Osteocyte (in vitro differentiated cells): ENCODE measurements around the gene TACC2. TPM values are rescaled to one million over a fixed set of nuclear protein-coding genes. Genes with fewer than 3 reads are reported as not detected.

Experiments used
- DNase-seq: peaks from one replicate; pipeline ENCODE4 v3.0.0; 2021; ENCODE audit warnings: mixed read lengths; ENCODE audit not compliant: unreplicated experiment; ENCODE audit errors: extremely low spot score
- H3K27ac Mint-ChIP-seq: one replicate; pipeline ENCODE4 v1.8.0; 2021; ENCODE audit warnings: mild to moderate bottlenecking, mixed read lengths; ENCODE audit not compliant: unreplicated experiment
- H3K27me3 Mint-ChIP-seq: one replicate; pipeline ENCODE4 v1.8.0; 2021; ENCODE audit warnings: mixed read lengths; ENCODE audit not compliant: unreplicated experiment
- H3K36me3 Mint-ChIP-seq: one replicate; pipeline ENCODE4 v1.8.0; 2021; ENCODE audit warnings: mixed read lengths; ENCODE audit not compliant: unreplicated experiment
- H3K4me1 Mint-ChIP-seq: one replicate; pipeline ENCODE4 v1.8.0; 2021; ENCODE audit warnings: mixed read lengths; ENCODE audit not compliant: unreplicated experiment
- H3K4me3 Mint-ChIP-seq: one replicate; pipeline ENCODE4 v1.8.0; 2021; ENCODE audit warnings: mild to moderate bottlenecking, moderate library complexity, mixed read lengths; ENCODE audit not compliant: unreplicated experiment
- H3K9me3 Mint-ChIP-seq: one replicate; pipeline ENCODE4 v1.8.0; 2021; ENCODE audit warnings: mixed read lengths; ENCODE audit not compliant: unreplicated experiment
- CTCF ChIP-seq: fragments of 200-600 bp; sonication (generic); IDR thresholded peaks from 2 replicates; pipeline ENCODE4 v1.5.0; 2021; ENCODE audit warnings: antibody characterized with exemption, mild to moderate bottlenecking, moderate library complexity
- total RNA-seq: library from RNA; stranded (reverse); gene quantifications from 2 replicates; pipeline ENCODE4 v1.2.1, GENCODE V29; 2021

TACC2 gene
- total RNA-seq, 1 donor from 2014 or later = 64.2 TPM

GRCh38 chr10:122279725-122280141, 290.8 kb downstream of the TACC2 start:
- no peaks in the 10 kb centered on the region for H3K9me3 Mint-ChIP-seq
- TF ChIP-seq CTCF = peak; percentile 75
- no peaks in the 10 kb centered on the region for H3K27me3 Mint-ChIP-seq
- H3K27ac Mint-ChIP-seq = no peak overlapping the region
- no peak overlapping the region for H3K4me3 Mint-ChIP-seq
- H3K36me3 Mint-ChIP-seq = no peaks in the 10 kb centered on the region
- peaks cover 31% of the 10 kb centered on the region for H3K4me1 Mint-ChIP-seq
- DNase-seq = no peak

- peaks cover 33% of the 10 kb centered on the region for H3K4me1 Mint-ChIP-seq
Measured at GRCh38 chr10:122280156-122280555, 291.2 kb downstream of the TACC2 start.

GRCh38 chr10:122281018-122281626, 292.2 kb downstream of the TACC2 start:
- Mint-ChIP-seq H3K27me3 (no peaks in the 10 kb centered on the region), H3K36me3 (no peaks in the 10 kb centered on the region), H3K9me3 (no peaks in the 10 kb centered on the region), H3K4me3 (no peak overlapping the region), H3K4me1 (peaks cover 36% of the 10 kb centered on the region), H3K27ac (no peak overlapping the region)
- no peak for TF ChIP-seq CTCF
- DNase-seq = no peak

More at GRCh38 chr10:122280156-122280555, 291.2 kb downstream of the TACC2 start:
- no peak overlapping the region for H3K4me3 Mint-ChIP-seq
- no peaks in the 10 kb centered on the region for H3K36me3 Mint-ChIP-seq
- no peak overlapping the region for H3K27ac Mint-ChIP-seq
- TF ChIP-seq CTCF = no peak
- H3K9me3 Mint-ChIP-seq = no peaks in the 10 kb centered on the region
- DNase-seq = no peak
- H3K27me3 Mint-ChIP-seq = no peaks in the 10 kb centered on the region

GRCh38 chr10:122281751-122282150, 292.8 kb downstream of the TACC2 start:
- Mint-ChIP-seq H3K27me3 (no peaks in the 10 kb centered on the region), H3K4me1 (peaks cover 41% of the 10 kb centered on the region), H3K36me3 (no peaks in the 10 kb centered on the region), H3K9me3 (no peaks in the 10 kb centered on the region), H3K4me3 (no peak overlapping the region), H3K27ac (no peak overlapping the region)
- no peak for TF ChIP-seq CTCF
- DNase-seq = no peak

GRCh38 chr10:122282253-122282671, 293.3 kb downstream of the TACC2 start:
- no peak for DNase-seq
- H3K9me3 Mint-ChIP-seq = no peaks in the 10 kb centered on the region
- H3K36me3 Mint-ChIP-seq = no peaks in the 10 kb centered on the region
- H3K27ac Mint-ChIP-seq = no peak overlapping the region
- no peak for TF ChIP-seq CTCF
- peaks cover 44% of the 10 kb centered on the region for H3K4me1 Mint-ChIP-seq
- no peak overlapping the region for H3K4me3 Mint-ChIP-seq
- H3K27me3 Mint-ChIP-seq = no peaks in the 10 kb centered on the region
